ENCODE measurements around the gene MAGIX.
"Not testable (repeated sequence)": the region's sequence is repeated elsewhere in the genome, so short reads cannot be mapped to it uniquely, and the experiment has no call there.

MAGIX gene
- 0.98 to 2.9 (median 1.4) reads per million in 3 experiments for total RNA-seq

- DNase-seq: no peak
Measured at GRCh38 chrX:49162620-49163019, at the start of gene MAGIX. Gene MAGIX, plus strand, starts transcription at chrX:49162758. Its CDS starts 132 bp downstream, at chrX:49162890.

DNA sequence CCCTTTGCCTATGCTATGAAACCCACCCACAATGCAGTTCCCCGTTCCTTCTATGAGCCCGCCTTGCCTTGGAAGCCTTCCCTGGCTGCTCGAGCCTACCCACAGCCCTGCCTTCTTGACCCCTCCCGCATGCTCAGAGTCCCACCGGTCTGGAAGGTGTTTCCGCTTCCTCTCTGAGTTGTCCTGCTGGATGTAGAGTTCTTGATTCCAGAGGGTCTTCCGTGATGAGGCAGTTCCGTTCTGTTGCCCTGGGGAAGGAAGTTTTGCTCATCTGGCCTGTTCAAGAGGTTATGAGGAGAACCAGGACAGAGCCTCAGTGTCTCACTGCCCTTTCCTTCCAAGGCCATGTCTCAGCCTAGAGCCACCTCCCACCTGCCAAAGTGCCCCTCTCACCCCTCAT is 46.5 kb upstream of the MAGIX start:
- DNase-seq: no peak

GRCh38 chrX:49116716-49117115 is 45.8 kb upstream of the MAGIX start:
- DNase-seq: no peak

- no peak for DNase-seq
Measured at GRCh38 chrX:49117581-49117980, 45.0 kb upstream of the MAGIX start.

- no peak for DNase-seq
Measured at GRCh38 chrX:49120091-49120490, 42.5 kb upstream of the MAGIX start.

- no peak for DNase-seq
Measured at GRCh38 chrX:49122499-49122898, 40.1 kb upstream of the MAGIX start.

- DNase-seq: not testable (repeated sequence)
Measured at GRCh38 chrX:49127742-49128258, 34.8 kb upstream of the MAGIX start.

DNA sequence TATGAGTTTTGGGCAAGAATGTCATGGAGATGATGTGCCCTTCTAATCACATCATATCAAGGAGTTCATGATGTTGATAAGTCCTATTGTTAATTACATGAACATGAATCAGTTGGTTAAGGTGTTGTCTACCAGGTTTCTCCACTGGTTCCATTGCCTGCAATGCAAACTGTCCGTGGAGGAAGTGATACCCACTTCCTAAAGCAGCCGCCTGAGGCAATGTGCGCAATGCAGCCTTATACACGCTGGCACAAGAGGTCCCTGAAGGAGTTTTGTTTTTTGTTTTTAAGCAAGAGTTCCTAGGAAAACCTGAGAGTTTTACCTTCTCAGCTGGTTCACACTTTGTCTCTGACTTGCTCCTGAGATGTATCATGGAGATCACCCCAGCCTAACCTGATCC is 33.1 kb upstream of the MAGIX start:
- DNase-seq: no peak

GRCh38 chrX:49132275-49132674 is 30.3 kb upstream of the MAGIX start:
- not testable (repeated sequence) for DNase-seq

- no peak for DNase-seq
Measured at GRCh38 chrX:49133759-49134158, 28.8 kb upstream of the MAGIX start.

- DNase-seq: no peak
Measured at GRCh38 chrX:49137492-49137891, 25.1 kb upstream of the MAGIX start.

GRCh38 chrX:49139713-49140112 is 22.8 kb upstream of the MAGIX start:
- DNase-seq: no peak

GRCh38 chrX:49142264-49142663 is 20.3 kb upstream of the MAGIX start:
- DNase-seq: not testable (repeated sequence)

DNA sequence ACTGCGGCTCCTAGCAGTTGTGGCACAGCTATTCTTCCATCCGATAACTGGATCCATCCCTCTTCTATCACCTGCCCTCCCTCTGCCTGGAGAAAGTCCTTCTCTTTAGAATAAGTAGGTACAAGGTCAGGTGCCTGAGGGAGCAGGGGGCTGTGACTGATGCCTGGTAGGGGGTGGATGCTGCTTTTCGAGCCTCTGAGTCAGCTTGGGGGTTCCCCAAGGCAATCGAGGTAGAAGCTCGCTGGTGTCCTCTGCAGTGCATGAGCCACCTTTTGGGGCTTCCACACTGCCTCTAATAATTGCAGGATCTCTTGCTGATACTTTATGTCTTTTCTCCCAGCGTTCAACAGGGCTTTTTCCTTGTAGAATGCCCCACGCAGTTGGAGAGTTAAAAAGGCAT is 19.4 kb upstream of the MAGIX start:
- not testable (repeated sequence) for DNase-seq

GRCh38 chrX:49147282-49147681 is 15.3 kb upstream of the MAGIX start:
- no peak for DNase-seq

DNA sequence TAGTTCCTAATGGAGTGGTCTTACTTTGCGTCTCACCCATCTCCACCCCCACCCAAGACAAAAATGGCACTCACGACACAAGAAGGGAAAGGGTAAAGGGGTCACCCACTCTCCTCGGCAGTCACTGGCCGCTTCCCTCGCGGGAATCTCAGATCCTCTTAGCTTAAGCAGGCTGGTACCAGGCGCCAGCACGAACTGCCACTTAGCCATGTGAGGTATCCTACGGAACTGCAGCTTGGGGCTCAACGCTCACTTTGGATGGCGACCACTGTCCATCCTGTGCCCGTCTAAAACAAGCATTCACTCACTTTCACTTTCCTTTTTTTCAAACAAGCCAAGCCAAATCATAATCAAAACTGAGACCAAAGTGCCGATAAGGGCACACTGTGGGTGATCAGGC is 14.6 kb upstream of the MAGIX start:
- no peak for DNase-seq

GRCh38 chrX:49148390-49149100 is 14.0 kb upstream of the MAGIX start:
- not testable (repeated sequence) for DNase-seq

- not testable (repeated sequence) for DNase-seq
Measured at GRCh38 chrX:49149291-49149690, 13.3 kb upstream of the MAGIX start.

DNA sequence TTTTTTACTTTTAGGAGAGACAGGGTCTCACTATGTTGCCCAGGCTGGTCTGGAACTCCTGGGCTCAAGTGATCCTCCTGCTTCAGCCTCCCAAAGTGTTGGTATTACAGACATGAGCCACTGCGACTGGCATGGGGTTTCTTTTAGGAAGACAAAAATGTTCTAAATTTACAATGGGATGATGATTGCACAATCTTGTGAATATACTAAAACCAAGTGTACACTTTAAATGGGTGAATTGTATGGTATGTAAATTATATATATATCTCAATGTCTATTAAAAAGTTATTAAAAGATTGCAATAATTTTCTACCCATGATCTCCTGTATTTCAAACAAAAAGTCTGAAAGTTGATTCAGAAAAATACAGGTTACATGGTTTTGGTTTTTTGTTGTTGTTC is 9.1 kb upstream of the MAGIX start:
- DNase-seq: no peak

GRCh38 chrX:49155243-49155899 is 7.2 kb upstream of the MAGIX start:
- DNase-seq: peak; percentile 24

GRCh38 chrX:49155900-49156837 is 6.4 kb upstream of the MAGIX start:
- peak; percentile 82 for DNase-seq

DNA sequence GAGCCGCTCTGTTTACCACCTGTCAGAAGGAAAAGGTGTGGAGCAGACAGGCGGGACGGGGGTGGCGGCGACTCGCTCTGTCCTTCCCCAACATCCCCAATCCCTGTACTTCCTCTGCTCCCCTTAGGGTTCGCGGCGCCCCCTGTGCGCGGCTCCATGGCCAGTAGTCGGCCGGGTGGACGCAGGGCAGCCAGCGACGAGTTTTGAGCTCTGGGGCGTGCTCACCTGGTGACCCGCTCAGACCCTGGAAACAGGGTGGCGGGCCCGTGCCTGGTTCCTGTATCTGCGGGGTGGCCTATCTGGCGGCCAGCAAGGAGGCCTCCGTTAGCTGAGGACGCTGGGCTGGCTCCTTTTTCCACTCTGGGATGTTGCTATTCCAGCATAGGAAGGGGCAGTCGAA is 5.4 kb upstream of the MAGIX start:
- DNase-seq: no peak

DNA sequence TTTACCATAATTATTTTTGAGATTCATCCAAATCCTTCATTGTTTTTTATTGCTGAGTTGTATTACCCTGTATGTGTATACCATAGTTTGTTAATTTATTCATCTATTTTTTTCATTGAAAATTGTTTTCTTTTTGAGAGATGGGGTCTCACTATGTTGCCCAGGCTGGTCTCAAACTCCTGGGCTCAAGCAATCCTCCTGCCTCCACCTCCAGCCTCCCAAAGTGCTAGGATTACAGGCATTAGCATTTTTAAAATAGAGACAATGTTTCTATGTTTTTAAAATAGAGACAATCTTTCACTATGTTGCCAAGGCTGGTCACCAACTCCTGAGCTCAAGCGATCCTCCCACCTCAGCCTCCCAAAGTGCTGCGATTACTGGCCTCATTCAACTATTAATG is 1.6 kb upstream of the MAGIX start:
- no peak for DNase-seq
